ENCODE measurements around the gene DIDO1. TPM values are rescaled to one million over a fixed set of nuclear protein-coding genes. Genes with fewer than 3 reads are reported as not detected.

Gene DIDO1
- total RNA-seq, 4 donors from 2014 or later = 24.2 to 39.3 (median 28.7) TPM

DNA sequence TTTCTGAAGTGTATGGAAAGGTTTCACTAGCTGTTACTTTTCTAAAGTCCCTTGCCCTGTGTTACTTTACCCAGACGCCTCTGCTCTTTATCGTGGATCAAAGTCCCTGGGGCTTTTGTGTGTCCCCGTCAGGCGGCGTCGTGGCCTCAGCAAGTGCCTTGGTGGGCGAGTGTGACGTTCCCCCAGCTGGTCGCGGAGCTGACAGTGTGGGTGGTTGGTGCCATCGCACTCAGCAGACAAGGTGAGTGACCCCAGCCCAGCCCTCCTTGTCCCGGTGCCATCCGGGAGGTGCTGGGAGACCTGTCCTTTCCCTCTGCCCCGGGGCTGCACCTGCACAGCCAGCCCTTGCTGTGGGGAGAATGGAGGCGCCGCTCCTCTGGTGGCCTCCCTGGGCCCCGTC, 37.4 kb downstream of the DIDO1 start:
- in situ Hi-C loops (cut with MboI; ENCODE audit: low sequenced_read_pairs in 4 of 4) = loop anchor here in 1 of 4 donors (25.0 kb wide), 1 partner anchor 123 kb away; the partner anchor contains the start of gene BHLHE23

GRCh38 chr20:62888406-62888805, 37.9 kb downstream of the DIDO1 start:
- TF ChIP-seq CTCF (IDR thresholded peaks at IDR 0.05 in 4 of 5, conservative IDR thresholded peaks at IDR 0.05 in 1 of 5) (no peak), POLR2A (IDR thresholded peaks at IDR 0.05) (no peak)
- in situ Hi-C loops (cut with MboI; ENCODE audit: low sequenced_read_pairs in 4 of 4) (loop anchor here in 1 of 4 donors (25.0 kb wide), 1 partner anchor 124 kb away; the partner anchor contains the start of gene BHLHE23), intact Hi-C loops (cut with DNase I; ENCODE audit: low total_unique reads) (no loop called here)
- H3K27me3 ChIP-seq = no peaks in the 10 kb centered on the region
- ATAC-seq = no peak
- H3K9me3 ChIP-seq = no peaks in the 10 kb centered on the region
- no peak overlapping the region for H3K4me3 ChIP-seq
- peaks cover 4 to 69% of the 10 kb centered on the region in 2 donors for H3K36me3 ChIP-seq
- no peaks in the 10 kb centered on the region for H3K4me1 ChIP-seq
- no peak overlapping the region for H3K27ac ChIP-seq
- DNase-seq = no peak

More for the DNA sequence above, 37.4 kb downstream of the DIDO1 start:
- Histone ChIP-seq H3K27me3 (no peaks in the 10 kb centered on the region), H3K9me3 (no peaks in the 10 kb centered on the region), H3K4me1 (no peaks in the 10 kb centered on the region), H3K27ac (no peak overlapping the region), H3K4me3 (no peak overlapping the region), H3K36me3 (peaks cover 4 to 74% of the 10 kb centered on the region in 2 donors)
- intact Hi-C loops (cut with DNase I; ENCODE audit: low total_unique reads) = no loop called here
- TF ChIP-seq CTCF (IDR thresholded peaks at IDR 0.05 in 4 of 5, conservative IDR thresholded peaks at IDR 0.05 in 1 of 5) (no peak), POLR2A (IDR thresholded peaks at IDR 0.05) (no peak)
- DNase-seq = no peak
- ATAC-seq = no peak

DNA sequence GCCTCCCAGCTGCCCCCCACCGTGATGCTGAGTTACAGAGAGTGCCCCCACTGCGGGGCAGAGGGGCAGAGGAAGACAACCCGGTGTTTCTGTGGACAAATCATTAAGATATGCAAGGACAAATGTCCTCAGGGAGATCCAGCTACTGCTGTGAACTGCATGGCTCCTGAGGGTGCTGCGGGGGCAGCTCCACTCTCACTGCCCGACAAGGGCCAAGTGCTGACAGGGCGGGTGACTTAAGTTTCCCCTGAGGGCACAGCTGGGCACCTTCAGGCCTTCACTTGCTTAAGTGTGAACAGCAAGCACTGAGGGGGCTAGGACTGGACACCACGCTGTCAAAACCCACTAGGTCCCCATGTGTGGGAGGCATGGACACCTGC, 38.5 kb downstream of the DIDO1 start:
- no peak for TF ChIP-seq CTCF (IDR thresholded peaks at IDR 0.05 in 4 of 5, conservative IDR thresholded peaks at IDR 0.05 in 1 of 5)
- no peak for TF ChIP-seq POLR2A (IDR thresholded peaks at IDR 0.05)
- Histone ChIP-seq H3K4me3 (no peak overlapping the region), H3K27ac (no peak overlapping the region), H3K9me3 (no peaks in the 10 kb centered on the region), H3K4me1 (no peaks in the 10 kb centered on the region), H3K27me3 (no peaks in the 10 kb centered on the region), H3K36me3 (peaks cover 4 to 63% of the 10 kb centered on the region in 2 donors)
- ATAC-seq (no peak), DNase-seq (no peak)
- intact Hi-C loops (cut with DNase I; ENCODE audit: low total_unique reads) = no loop called here
- in situ Hi-C loops (cut with MboI; ENCODE audit: low sequenced_read_pairs in 4 of 4) = loop anchor here in 1 of 4 donors (25.0 kb wide), 1 partner anchor 124 kb away; the partner anchor contains the start of gene BHLHE23

GRCh38 chr20:62887152-62887859, 39.0 kb downstream of the DIDO1 start:
- Histone ChIP-seq H3K27ac (no peak overlapping the region), H3K4me1 (no peaks in the 10 kb centered on the region), H3K4me3 (no peak overlapping the region), H3K27me3 (no peaks in the 10 kb centered on the region), H3K9me3 (no peaks in the 10 kb centered on the region), H3K36me3 (peaks cover 2 to 58% of the 10 kb centered on the region in 2 donors)
- intact Hi-C loops (cut with DNase I; ENCODE audit: low total_unique reads) = no loop called here
- DNase-seq (no peak), ATAC-seq (no peak)
- no peak for TF ChIP-seq POLR2A (IDR thresholded peaks at IDR 0.05)
- no peak for TF ChIP-seq CTCF (IDR thresholded peaks at IDR 0.05 in 4 of 5, conservative IDR thresholded peaks at IDR 0.05 in 1 of 5)
- in situ Hi-C loops (cut with MboI; ENCODE audit: low sequenced_read_pairs in 4 of 4) = loop anchor here in 1 of 4 donors (25.0 kb wide), 1 partner anchor 125 kb away; the partner anchor contains the start of gene BHLHE23

Data from gastrocnemius medialis (tissue), 4 donors.